Caco-2 (cell line): ENCODE data around the gene SLC6A2. TPM values are rescaled to one million over a fixed set of nuclear protein-coding genes. Genes with fewer than 3 reads are reported as not detected.

Source experiments
- BruUV-seq: library from RNA; stranded (reverse); fragments of 400-500 nt; replicated peaks from 2 replicates; lab custom pipeline; 2021; lab: Mats Ljungman, UMichigan
- CTCF ChIA-PET: fragments of 300-600 bp; sonication (Branson Sonifier 250); formaldehyde crosslinking; loops from one replicate; lab custom pipeline; 2022; ENCODE audit warnings: antibody characterized with exemption; lab: Charles Lee
- POLR2A ChIA-PET: fragments of 300-600 bp; sonication (Branson Sonifier 250); formaldehyde crosslinking; loops from one replicate; lab custom pipeline; 2022; ENCODE audit warnings: antibody characterized with exemption; lab: Charles Lee
- DNase-seq, 2 experiments: peaks; one replicate each; pipeline versions ENCODE4 v3.0.0 to v3.0.0-alpha.2; 2020 to 2022
- H3K27me3 ChIP-seq: replicated peaks from 2 replicates; pipeline ENCODE4 v1.6.0; 2011; ENCODE audit warnings: low read length; ENCODE audit not compliant: control insufficient read depth, insufficient read depth
- H3K36me3 ChIP-seq: 2 replicates; pipeline ENCODE4 v1.5.1; 2011; ENCODE audit warnings: low read length; ENCODE audit not compliant: control insufficient read depth, insufficient read depth
- H3K4me1 ChIP-seq: fragments of 250-450 bp; sonication (Bioruptor Pico); 2 replicates; pipeline ENCODE4 v1.5.1; 2020; ENCODE audit warnings: mild to moderate bottlenecking
- H3K4me3 ChIP-seq: 2 replicates; pipeline ENCODE4 v1.5.1; 2011; ENCODE audit warnings: low read depth, mild to moderate bottlenecking, control low read depth, low read length
- H3K9me3 ChIP-seq: fragments of 250-450 bp; sonication (Bioruptor Pico); 2 replicates; pipeline ENCODE4 v1.5.1; 2020; ENCODE audit warnings: mild to moderate bottlenecking, moderate library complexity
- H3K27ac Mint-ChIP-seq: one replicate; pipeline ENCODE4 v1.8.0; 2022; ENCODE audit warnings: mixed read lengths; ENCODE audit not compliant: unreplicated experiment
- H3K27me3 Mint-ChIP-seq: one replicate; pipeline ENCODE4 v1.8.0; 2022; ENCODE audit warnings: mixed read lengths; ENCODE audit not compliant: insufficient read depth, unreplicated experiment
- H3K36me3 Mint-ChIP-seq: one replicate; pipeline ENCODE4 v1.8.0; 2022; ENCODE audit warnings: mild to moderate bottlenecking, mixed read lengths; ENCODE audit not compliant: insufficient read depth, unreplicated experiment
- H3K4me1 Mint-ChIP-seq: one replicate; pipeline ENCODE4 v1.8.0; 2022; ENCODE audit warnings: low read depth, mixed read lengths; ENCODE audit not compliant: unreplicated experiment
- H3K4me3 Mint-ChIP-seq: one replicate; pipeline ENCODE4 v1.8.0; 2022; ENCODE audit warnings: mild to moderate bottlenecking, moderate library complexity, mixed read lengths; ENCODE audit not compliant: unreplicated experiment
- H3K9me3 Mint-ChIP-seq: one replicate; pipeline ENCODE4 v1.8.0; 2022; ENCODE audit warnings: mixed read lengths; ENCODE audit not compliant: unreplicated experiment
- CTCF ChIP-seq, 2 experiments: fragments of 200-600 bp in 1 of 2; IDR thresholded peaks; 1 replicate in 1 of 2; 2 replicates in 1 of 2; pipeline versions ENCODE4 v1.5.1 to v1.8.0; 2011 to 2022; ENCODE audit warnings: antibody characterized with exemption in 1 of 2, control low read depth in 1 of 2, inconsistent platforms in 1 of 2, low read depth in 1 of 2, low read length in 1 of 2, mild to moderate bottlenecking in 1 of 2, moderate library complexity in 1 of 2; ENCODE audit not compliant: insufficient read depth in 1 of 2, severe bottlenecking in 1 of 2, unreplicated experiment in 1 of 2
- intact Hi-C: fragments of 100-400 bp; cut with micrococcal nuclease; formaldehyde crosslinking; loops from one replicate; pipeline ENCODE4 v1.10.0; 2022; ENCODE audit not compliant: unreplicated experiment
- total RNA-seq: library from RNA; stranded (reverse); gene quantifications from 2 replicates; pipeline ENCODE4 v1.2.3, GENCODE V29; 2022

SLC6A2 gene
- total RNA-seq, 1 experiment from 2014 or later = not detected

DNA sequence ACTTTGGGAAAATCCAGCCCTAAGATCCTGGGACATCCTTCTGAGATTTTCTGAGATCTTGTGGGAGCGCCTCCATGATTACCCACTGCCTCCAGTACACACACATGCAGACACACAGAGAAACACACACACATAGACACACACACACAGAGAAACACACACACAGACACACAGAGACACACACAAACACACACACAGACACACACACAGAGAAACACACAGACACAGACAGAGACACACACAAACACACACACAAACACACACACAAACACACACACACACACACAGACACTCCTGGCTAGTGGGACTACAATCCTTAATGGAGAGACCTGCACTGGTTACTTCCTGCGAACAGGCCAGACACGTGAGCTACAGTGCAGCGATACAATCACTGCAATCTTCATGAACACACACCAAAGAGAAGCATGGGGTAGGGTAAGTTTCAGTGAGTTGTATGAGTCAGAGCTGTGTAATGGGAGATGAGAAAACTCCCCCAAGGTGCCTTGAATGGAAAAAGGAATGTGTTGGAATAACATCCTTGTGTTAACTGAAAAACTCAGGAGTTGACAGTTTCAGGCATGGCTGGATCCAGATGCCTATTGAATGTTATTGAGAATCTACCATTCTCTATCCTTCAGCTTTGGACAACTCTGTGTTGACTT, 79.5 kb downstream of the SLC6A2 start:
- DNase-seq = no peak
- Mint-ChIP-seq H3K4me1 (no peaks in the 10 kb centered on the region), H3K36me3 (no peaks in the 10 kb centered on the region), H3K27me3 (peaks cover 28% of the 10 kb centered on the region), H3K27ac (no peak overlapping the region), H3K9me3 (no peaks in the 10 kb centered on the region), H3K4me3 (no peak overlapping the region)
- no TSS peak for BruUV-seq
- POLR2A ChIA-PET = no interaction called here
- no peak overlapping the region for H3K4me3 ChIP-seq
- H3K9me3 ChIP-seq = no peaks in the 10 kb centered on the region
- CTCF ChIA-PET = no interaction called here
- H3K27me3 ChIP-seq = no peaks in the 10 kb centered on the region
- no peaks in the 10 kb centered on the region for H3K36me3 ChIP-seq
- no peaks in the 10 kb centered on the region for H3K4me1 ChIP-seq
- intact Hi-C loops = no loop called here
- no peak for TF ChIP-seq CTCF (IDR thresholded peaks at IDR 0.05; ENCODE audit: insufficient read depth in 1 of 2, low read depth in 1 of 2, low read length in 1 of 2, severe bottlenecking in 1 of 2, unreplicated experiment in 1 of 2)

DNA sequence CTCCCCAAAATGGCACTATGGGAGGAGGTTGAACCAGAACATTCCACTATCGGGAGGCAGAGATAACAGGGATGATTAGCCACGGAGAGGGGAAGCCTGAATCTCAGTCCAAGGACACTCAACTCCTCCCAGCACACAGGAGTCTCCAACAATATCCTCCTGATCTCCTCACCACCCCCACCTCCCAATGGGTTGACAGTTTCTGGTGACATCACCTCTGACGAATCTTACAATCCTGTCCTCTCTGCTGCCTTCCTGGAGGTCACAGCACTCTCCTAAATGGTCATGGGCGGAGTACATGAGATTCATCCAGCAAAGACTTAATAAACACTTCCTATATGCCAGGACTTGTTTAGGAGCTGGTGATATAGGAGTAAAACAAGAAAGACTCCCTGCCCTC, 80.9 kb downstream of the SLC6A2 start:
- H3K9me3 Mint-ChIP-seq = no peaks in the 10 kb centered on the region
- Histone ChIP-seq H3K4me1 (no peaks in the 10 kb centered on the region), H3K36me3 (no peaks in the 10 kb centered on the region), H3K4me3 (no peak overlapping the region), H3K9me3 (no peaks in the 10 kb centered on the region), H3K27me3 (no peaks in the 10 kb centered on the region)
- no TSS peak for BruUV-seq
- no peak overlapping the region for H3K4me3 Mint-ChIP-seq
- ChIA-PET POLR2A (no interaction called here), CTCF (no interaction called here)
- H3K36me3 Mint-ChIP-seq = no peaks in the 10 kb centered on the region
- intact Hi-C loops = no loop called here
- no peaks in the 10 kb centered on the region for H3K4me1 Mint-ChIP-seq
- no peak for DNase-seq
- TF ChIP-seq CTCF (IDR thresholded peaks at IDR 0.05; ENCODE audit: insufficient read depth in 1 of 2, low read depth in 1 of 2, low read length in 1 of 2, severe bottlenecking in 1 of 2, unreplicated experiment in 1 of 2) = no peak
- peaks cover 29% of the 10 kb centered on the region for H3K27me3 Mint-ChIP-seq
- H3K27ac Mint-ChIP-seq = no peak overlapping the region

- H3K4me3 ChIP-seq = no peak overlapping the region
- no peaks in the 10 kb centered on the region for H3K36me3 ChIP-seq
- Mint-ChIP-seq H3K4me3 (no peak overlapping the region), H3K9me3 (no peaks in the 10 kb centered on the region), H3K27me3 (peaks cover 34% of the 10 kb centered on the region), H3K4me1 (no peaks in the 10 kb centered on the region), H3K36me3 (no peaks in the 10 kb centered on the region), H3K27ac (no peak overlapping the region)
- no peak for DNase-seq
- POLR2A ChIA-PET = no interaction called here
- intact Hi-C loops = no loop called here
- CTCF ChIA-PET = no interaction called here
- H3K9me3 ChIP-seq = no peaks in the 10 kb centered on the region
- BruUV-seq = no TSS peak
- H3K4me1 ChIP-seq = no peaks in the 10 kb centered on the region
- no peak for TF ChIP-seq CTCF (IDR thresholded peaks at IDR 0.05; ENCODE audit: insufficient read depth in 1 of 2, low read depth in 1 of 2, low read length in 1 of 2, severe bottlenecking in 1 of 2, unreplicated experiment in 1 of 2)
- no peaks in the 10 kb centered on the region for H3K27me3 ChIP-seq
Observed at GRCh38 chr16:55737318-55737717, 81.5 kb downstream of the SLC6A2 start.
